Measurements from ENCODE around the gene PDSS2. TPM values are rescaled to one million over a fixed set of nuclear protein-coding genes. Genes with fewer than 3 reads are reported as not detected.

PDSS2 gene
- polyA plus RNA-seq, 1 experiment: 11.6 TPM

DNA sequence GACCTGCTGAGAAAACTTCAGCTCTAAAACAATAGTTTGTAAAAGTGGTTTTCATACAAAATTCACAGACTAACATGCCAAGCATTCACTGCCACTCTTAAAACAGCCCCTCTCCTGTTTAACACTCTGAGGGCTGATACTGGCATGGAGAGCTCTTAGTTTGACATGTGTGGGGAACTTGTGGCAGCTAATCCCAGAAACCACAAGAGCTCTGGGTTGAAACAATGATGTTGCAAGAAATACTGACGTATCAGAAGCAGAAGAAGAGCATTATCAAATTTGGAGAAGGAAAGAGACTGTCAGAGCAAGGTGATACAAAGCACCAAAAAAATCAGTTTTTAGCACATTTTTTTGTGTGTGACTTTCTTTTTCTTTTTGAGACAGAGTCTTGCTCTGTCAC lies 349.2 kb downstream of the PDSS2 start:
- no peak for DNase-seq (ENCODE audit: low read depth)
- no peaks in the 10 kb centered on the region for H3K27me3 ChIP-seq (ENCODE audit: control insufficient read depth, insufficient read depth, low read length)
- ChIA-PET POLR2A (interaction anchor here (0.6 kb wide), 1 partner anchor 37 kb away, joined by 3 read pairs; no protein-coding TSS in a partner anchor), CTCF (no interaction called here)
- TF ChIP-seq, protein P1, sequence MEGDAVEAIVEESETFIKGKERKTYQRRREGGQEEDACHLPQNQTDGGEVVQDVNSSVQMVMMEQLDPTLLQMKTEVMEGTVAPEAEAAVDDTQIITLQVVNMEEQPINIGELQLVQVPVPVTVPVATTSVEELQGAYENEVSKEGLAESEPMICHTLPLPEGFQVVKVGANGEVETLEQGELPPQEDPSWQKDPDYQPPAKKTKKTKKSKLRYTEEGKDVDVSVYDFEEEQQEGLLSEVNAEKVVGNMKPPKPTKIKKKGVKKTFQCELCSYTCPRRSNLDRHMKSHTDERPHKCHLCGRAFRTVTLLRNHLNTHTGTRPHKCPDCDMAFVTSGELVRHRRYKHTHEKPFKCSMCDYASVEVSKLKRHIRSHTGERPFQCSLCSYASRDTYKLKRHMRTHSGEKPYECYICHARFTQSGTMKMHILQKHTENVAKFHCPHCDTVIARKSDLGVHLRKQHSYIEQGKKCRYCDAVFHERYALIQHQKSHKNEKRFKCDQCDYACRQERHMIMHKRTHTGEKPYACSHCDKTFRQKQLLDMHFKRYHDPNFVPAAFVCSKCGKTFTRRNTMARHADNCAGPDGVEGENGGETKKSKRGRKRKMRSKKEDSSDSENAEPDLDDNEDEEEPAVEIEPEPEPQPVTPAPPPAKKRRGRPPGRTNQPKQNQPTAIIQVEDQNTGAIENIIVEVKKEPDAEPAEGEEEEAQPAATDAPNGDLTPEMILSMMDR (IDR thresholded peaks at IDR 0.05; ENCODE audit: insufficient read depth, low read depth, low read length): no peak
- H3K4me3 ChIP-seq (ENCODE audit: low read depth, low read length): no peak overlapping the region
- H3K36me3 ChIP-seq (ENCODE audit: control insufficient read depth, insufficient read depth, low read length): no peaks in the 10 kb centered on the region

DNA sequence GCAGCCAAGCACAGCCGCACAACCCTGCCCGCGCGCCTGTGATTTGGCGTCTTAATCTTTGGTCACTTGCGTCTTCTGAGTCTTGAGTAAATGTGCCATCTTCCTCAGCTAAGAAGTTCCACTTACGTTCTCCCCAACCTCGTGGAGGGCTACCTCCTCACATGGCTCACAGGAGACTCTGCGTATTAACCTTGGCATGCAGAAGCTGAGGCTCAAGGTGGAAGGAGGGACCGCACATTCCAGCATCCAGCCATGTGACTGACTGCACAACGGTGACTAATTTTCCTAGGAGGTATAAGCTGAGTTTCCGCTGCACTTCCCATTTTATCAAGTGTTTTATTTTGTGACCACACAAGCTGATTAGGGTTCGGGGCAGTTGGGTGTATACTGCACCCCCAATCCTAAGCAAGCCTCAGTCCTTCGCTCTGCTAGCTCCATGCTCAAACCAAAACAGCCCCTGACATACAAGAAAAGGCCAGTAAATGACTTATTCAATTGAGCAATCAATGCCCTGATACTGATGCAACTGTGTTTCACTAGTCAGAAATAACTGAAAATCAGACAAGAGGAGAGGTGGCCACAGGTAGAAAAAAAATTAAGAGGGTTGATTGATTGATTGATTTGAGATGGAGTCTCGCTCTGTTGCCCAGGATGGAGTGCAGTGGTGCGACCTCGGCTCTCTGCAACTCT lies 351.0 kb downstream of the PDSS2 start:
- ChIA-PET CTCF (no interaction called here), POLR2A (no interaction called here)
- H3K36me3 ChIP-seq (ENCODE audit: control insufficient read depth, insufficient read depth, low read length): no peaks in the 10 kb centered on the region
- no peak for DNase-seq (ENCODE audit: low read depth)
- TF ChIP-seq, protein P1 (IDR thresholded peaks at IDR 0.05; ENCODE audit: insufficient read depth, low read depth, low read length): no peak
- no peaks in the 10 kb centered on the region for H3K27me3 ChIP-seq (ENCODE audit: control insufficient read depth, insufficient read depth, low read length)
- H3K4me3 ChIP-seq (ENCODE audit: low read depth, low read length): no peak overlapping the region

DNA sequence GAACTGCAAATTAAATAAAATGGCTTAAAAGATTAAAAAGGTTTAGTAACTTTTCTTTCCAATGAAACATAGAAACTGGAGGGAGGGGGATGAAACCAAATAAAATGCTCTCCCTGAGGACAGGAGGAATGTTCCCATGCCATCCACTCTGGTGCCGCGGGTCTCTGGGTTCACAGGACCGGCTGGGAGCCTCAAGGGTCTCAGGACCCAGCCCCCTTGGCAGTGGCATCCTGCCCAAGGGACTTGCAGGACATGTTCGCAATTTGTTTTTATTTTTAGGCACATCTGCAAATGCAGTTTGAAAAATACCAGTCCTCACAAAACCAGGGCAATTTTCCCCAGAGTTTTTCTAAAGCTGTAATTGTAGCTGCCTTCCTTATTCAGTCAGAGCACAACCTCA lies 351.6 kb downstream of the PDSS2 start:
- H3K4me3 ChIP-seq (ENCODE audit: low read depth, low read length): no peak overlapping the region
- H3K27me3 ChIP-seq (ENCODE audit: control insufficient read depth, insufficient read depth, low read length): no peaks in the 10 kb centered on the region
- no peaks in the 10 kb centered on the region for H3K36me3 ChIP-seq (ENCODE audit: control insufficient read depth, insufficient read depth, low read length)
- ChIA-PET POLR2A (no interaction called here), CTCF (no interaction called here)
- TF ChIP-seq, protein P1 (IDR thresholded peaks at IDR 0.05; ENCODE audit: insufficient read depth, low read depth, low read length): no peak
- no peak for DNase-seq (ENCODE audit: low read depth)

DNA sequence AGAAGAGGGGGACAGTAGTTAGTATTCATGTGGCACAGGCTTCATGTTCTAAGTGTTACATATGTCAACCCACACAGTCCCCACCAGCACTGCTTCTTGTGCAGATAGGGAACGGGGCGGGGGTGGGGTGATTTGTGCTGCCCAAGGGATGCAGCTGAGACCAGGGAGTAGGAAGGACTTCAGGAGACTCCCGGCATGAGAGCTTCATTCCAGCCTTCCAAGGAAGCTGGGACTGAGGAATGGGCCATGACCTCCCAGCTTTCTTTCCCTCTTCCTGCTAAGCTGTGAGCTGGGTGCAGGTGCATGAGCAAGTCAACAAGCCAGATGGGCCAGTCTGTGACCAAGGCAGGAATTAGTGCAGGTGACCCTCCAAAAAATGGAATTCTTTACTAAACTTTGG lies 353.2 kb downstream of the PDSS2 start:
- H3K4me3 ChIP-seq (ENCODE audit: low read depth, low read length): no peak overlapping the region
- TF ChIP-seq, protein P1 (IDR thresholded peaks at IDR 0.05; ENCODE audit: insufficient read depth, low read depth, low read length): no peak
- no peaks in the 10 kb centered on the region for H3K27me3 ChIP-seq (ENCODE audit: control insufficient read depth, insufficient read depth, low read length)
- ChIA-PET CTCF (interaction anchor here (1.3 kb wide), 1 partner anchor 12 kb away, joined by 4 read pairs; no protein-coding TSS in a partner anchor), POLR2A (no interaction called here)
- no peak for DNase-seq (ENCODE audit: low read depth)
- no peaks in the 10 kb centered on the region for H3K36me3 ChIP-seq (ENCODE audit: control insufficient read depth, insufficient read depth, low read length)

DNA sequence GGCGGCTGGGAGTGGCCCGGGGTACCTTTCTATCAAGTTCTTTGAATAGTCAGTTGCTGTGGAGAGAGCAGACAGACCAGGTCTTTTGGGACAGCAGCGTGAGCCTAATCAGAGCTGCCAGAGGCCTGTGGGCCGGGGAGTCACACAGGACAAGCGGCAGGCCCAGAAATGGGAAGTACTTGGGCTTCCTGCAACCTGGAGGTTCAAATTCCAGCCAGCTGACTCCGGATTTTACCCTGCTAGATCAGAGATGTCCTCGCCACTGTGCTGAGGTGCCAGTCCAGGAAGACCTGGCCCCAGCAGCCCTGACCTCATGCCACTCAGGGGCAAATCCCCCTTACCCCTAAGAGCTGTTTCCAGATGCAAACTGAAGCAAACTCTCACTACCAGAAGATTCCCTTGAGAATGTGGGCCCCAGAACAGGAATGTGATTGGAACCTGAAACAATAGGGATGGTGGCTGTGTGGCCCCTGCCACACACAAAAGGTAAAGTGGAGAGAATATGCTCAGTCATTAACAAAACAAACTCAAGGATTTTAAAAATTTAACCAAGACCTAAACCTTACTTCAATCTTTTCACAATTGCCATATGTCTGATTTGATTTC lies 353.8 kb downstream of the PDSS2 start:
- Histone ChIP-seq H3K36me3 (ENCODE audit: control insufficient read depth, insufficient read depth, low read length) (no peaks in the 10 kb centered on the region), H3K4me3 (ENCODE audit: low read depth, low read length) (no peak overlapping the region), H3K27me3 (ENCODE audit: control insufficient read depth, insufficient read depth, low read length) (no peaks in the 10 kb centered on the region)
- TF ChIP-seq, protein P1 (IDR thresholded peaks at IDR 0.05; ENCODE audit: insufficient read depth, low read depth, low read length): no peak
- ChIA-PET POLR2A (no interaction called here), CTCF (interaction anchor here (1.3 kb wide), 1 partner anchor 11 kb away, joined by 4 read pairs; no protein-coding TSS in a partner anchor)
- DNase-seq (ENCODE audit: low read depth): no peak

Measured in BJ (cell line).